HCT116 (cell line): ENCODE measurements around the gene HIP1R.
"Not testable (repeated sequence)": the region's sequence is repeated elsewhere in the genome, so short reads cannot be mapped to it uniquely, and the experiment has no call there.

ENCODE experiments used
- ATF3 ChIP-seq: IDR thresholded peaks from 2 replicates; pipeline ENCODE4 v1.6.1; 2012
- CEBPB ChIP-seq: IDR thresholded peaks from 2 replicates; pipeline ENCODE4 v1.6.1; 2012; ENCODE audit warnings: low read depth
- CTCF ChIP-seq, 3 experiments: fragments of 200-600 bp in 1 of 3; sonication (generic) in 1 of 3; IDR thresholded peaks in 2 of 3; conservative IDR thresholded peaks in 1 of 3; 2 replicates each; pipeline ENCODE4 v1.5.1; 2012 to 2017; ENCODE audit warnings: low read depth in 2 of 3, low read length in 2 of 3, antibody characterized with exemption in 1 of 3, borderline replicate concordance in 1 of 3, control low read depth in 1 of 3, mild to moderate bottlenecking in 1 of 3, mixed read lengths in 1 of 3, mixed run types in 1 of 3, moderate library complexity in 1 of 3; ENCODE audit not compliant: insufficient read depth in 1 of 3
- ELF1 ChIP-seq: IDR thresholded peaks from 2 replicates; pipeline ENCODE4 v1.6.1; 2012; ENCODE audit warnings: low read depth, borderline replicate concordance
- MAX ChIP-seq: IDR thresholded peaks from 2 replicates; pipeline ENCODE4 v1.6.1; 2012
- POLR2AphosphoS5 ChIP-seq: IDR thresholded peaks from 2 replicates; pipeline ENCODE4 v1.6.1; 2011; ENCODE audit warnings: mild to moderate bottlenecking, low read depth, low read length, moderate library complexity
- TCF7L2 ChIP-seq: IDR thresholded peaks from 2 replicates; pipeline ENCODE4 v1.7.0; 2011; ENCODE audit warnings: borderline replicate concordance, inconsistent platforms; ENCODE audit not compliant: insufficient read depth, insufficient read length; ENCODE audit errors: extremely low read depth
- YY1 ChIP-seq: IDR thresholded peaks from 2 replicates; pipeline ENCODE4 v1.6.1; 2011; ENCODE audit warnings: low read length, low read depth, moderate library complexity, mild to moderate bottlenecking; ENCODE audit not compliant: insufficient replicate concordance; ENCODE audit errors: extremely low read depth

GRCh38 chr12:122876281-122876680, 41.0 kb downstream of the HIP1R start:
- TF ChIP-seq CTCF (IDR thresholded peaks at IDR 0.05 in 2 of 3, conservative IDR thresholded peaks at IDR 0.05 in 1 of 3; ENCODE audit: borderline replicate concordance in 1 of 3, insufficient read depth in 1 of 3, low read depth in 2 of 3, low read length in 2 of 3); ATF3; YY1; POLR2AphosphoS5; TCF7L2; ELF1; CEBPB; MAX: not testable (repeated sequence)
